ENCODE results near the gene TRMT1.

TRMT1 gene

GRCh38 chr19:13102416-13102665 lies 14.2 kb downstream of the TRMT1 start:
- TF ChIP-seq CTCF (conservative IDR thresholded peaks at IDR 0.05) (no peak), ZFX (IDR thresholded peaks at IDR 0.05) (no peak)
- H3K27ac ChIP-seq = no peak overlapping the region

- TF ChIP-seq CTCF (conservative IDR thresholded peaks at IDR 0.05) (no peak), ZFX (IDR thresholded peaks at IDR 0.05) (no peak)
- no peak overlapping the region for H3K27ac ChIP-seq
Measured at GRCh38 chr19:13101590-13102415, 14.7 kb downstream of the TRMT1 start.

- no peak overlapping the region for H3K27ac ChIP-seq
- no peak; the same call in 1 of the 2 replicates for TF ChIP-seq CTCF (conservative IDR thresholded peaks at IDR 0.05)
- no peak for TF ChIP-seq ZFX (IDR thresholded peaks at IDR 0.05)
Measured at GRCh38 chr19:13100841-13101589, 15.5 kb downstream of the TRMT1 start.

- no peak overlapping the region for H3K27ac ChIP-seq
- TF ChIP-seq ZFX (IDR thresholded peaks at IDR 0.05) (no peak), CTCF (conservative IDR thresholded peaks at IDR 0.05) (no peak)
Measured at GRCh38 chr19:13100031-13100588, 16.4 kb downstream of the TRMT1 start.

GRCh38 chr19:13099073-13099999 lies 17.2 kb downstream of the TRMT1 start:
- TF ChIP-seq CTCF (conservative IDR thresholded peaks at IDR 0.05) (no peak), ZFX (IDR thresholded peaks at IDR 0.05) (no peak)
- H3K27ac ChIP-seq = no peak overlapping the region

- TF ChIP-seq ZFX (IDR thresholded peaks at IDR 0.05) = no peak
- no peak overlapping the region for H3K27ac ChIP-seq
Measured at GRCh38 chr19:13098277-13099072, 18.1 kb downstream of the TRMT1 start.

Measured in C4-2B (cell line).